ENCODE measurements around the gene NR0B2.
"Not testable (repeated sequence)": the region's sequence is repeated elsewhere in the genome, so short reads cannot be mapped to it uniquely, and the experiment has no call there.

The NR0B2 gene

GRCh38 chr1:26949266-26949925, 35.6 kb upstream of the NR0B2 start:
- H3K36me3 ChIP-seq (ENCODE audit: control insufficient read depth in 1 of 2, insufficient read depth in 2 of 2, low read length in 2 of 2) = peaks cover 53 to 56% of the 10 kb centered on the region in 2 experiments
- H2BK12ac ChIP-seq (ENCODE audit: low read length) = no peak overlapping the region
- no peaks in the 10 kb centered on the region for H3K4me1 ChIP-seq (ENCODE audit: control insufficient read depth in 1 of 2, insufficient read depth in 2 of 2, low read length in 2 of 2)
- H3K4ac ChIP-seq (ENCODE audit: low read depth, low read length) = no peak overlapping the region
- no peak overlapping the region for H3K4me2 ChIP-seq (ENCODE audit: low read length)
- no peak overlapping the region for H2BK5ac ChIP-seq (ENCODE audit: low read depth, low read length, poor library complexity)
- H3K18ac ChIP-seq (ENCODE audit: low read length) = no peak overlapping the region
- H4K8ac ChIP-seq (ENCODE audit: low read depth, low read length) = no peak overlapping the region
- no peak for DNase-seq
- H3K27ac ChIP-seq (ENCODE audit: low read depth, low read length) = no peak overlapping the region
- no peak overlapping the region for H4K91ac ChIP-seq (ENCODE audit: low read depth, low read length)
- no CpG with 5 or more reads among the region's 1 CpG for WGBS (ENCODE audit: extremely low coverage, insufficient coverage, insufficient read length)
- peaks cover 1% of the 10 kb centered on the region for H3K9me3 ChIP-seq (ENCODE audit: insufficient read depth, low read depth, low read length)
- H3K79me2 ChIP-seq (ENCODE audit: control insufficient read depth, insufficient read depth, low read length, poor library complexity) = no peaks in the 10 kb centered on the region
- no peak overlapping the region for H4K12ac ChIP-seq (ENCODE audit: low read depth, low read length)
- H3K4me3 ChIP-seq (ENCODE audit: low read depth, low read length) = no peak overlapping the region
- no peak overlapping the region for H2BK120ac ChIP-seq (ENCODE audit: insufficient read depth, low read length, poor library complexity)
- H3K79me1 ChIP-seq (ENCODE audit: low read length) = no peaks in the 10 kb centered on the region
- H3K14ac ChIP-seq (ENCODE audit: low read length) = no peak overlapping the region
- H2AFZ ChIP-seq (ENCODE audit: insufficient read depth, low read length, poor library complexity) = no peak overlapping the region
- H3K23ac ChIP-seq (ENCODE audit: low read length) = no peak overlapping the region
- H2AK5ac ChIP-seq (ENCODE audit: low read length) = no peak overlapping the region
- no peaks in the 10 kb centered on the region for H3K27me3 ChIP-seq (ENCODE audit: insufficient read depth, low read length)
- no peak overlapping the region for H3K9ac ChIP-seq (ENCODE audit: low read length)

- not testable (repeated sequence) for H2BK12ac ChIP-seq (ENCODE audit: low read length); H3K18ac ChIP-seq (ENCODE audit: low read length); H2BK120ac ChIP-seq (ENCODE audit: insufficient read depth, low read length, poor library complexity); H3K4me3 ChIP-seq (ENCODE audit: low read depth, low read length); H3K4ac ChIP-seq (ENCODE audit: low read depth, low read length); H3K9me3 ChIP-seq (ENCODE audit: insufficient read depth, low read depth, low read length); H4K8ac ChIP-seq (ENCODE audit: low read depth, low read length); H2AFZ ChIP-seq (ENCODE audit: insufficient read depth, low read length, poor library complexity); H3K79me2 ChIP-seq (ENCODE audit: control insufficient read depth, insufficient read depth, low read length, poor library complexity); H3K23ac ChIP-seq (ENCODE audit: low read length); H2AK5ac ChIP-seq (ENCODE audit: low read length); H3K27me3 ChIP-seq (ENCODE audit: insufficient read depth, low read length); H2BK5ac ChIP-seq (ENCODE audit: low read depth, low read length, poor library complexity); H4K12ac ChIP-seq (ENCODE audit: low read depth, low read length); H3K4me1 ChIP-seq (ENCODE audit: control insufficient read depth in 1 of 2, insufficient read depth in 2 of 2, low read length in 2 of 2); H3K79me1 ChIP-seq (ENCODE audit: low read length); H3K4me2 ChIP-seq (ENCODE audit: low read length); H3K14ac ChIP-seq (ENCODE audit: low read length); H3K9ac ChIP-seq (ENCODE audit: low read length); DNase-seq; H3K27ac ChIP-seq (ENCODE audit: low read depth, low read length); H4K91ac ChIP-seq (ENCODE audit: low read depth, low read length)
- no CpG with 5 or more reads among the region's 16 CpGs for WGBS (ENCODE audit: extremely low coverage, insufficient coverage, insufficient read length)
- peaks cover 59 to 62% of the 10 kb centered on the region in 2 experiments for H3K36me3 ChIP-seq (ENCODE audit: control insufficient read depth in 1 of 2, insufficient read depth in 2 of 2, low read length in 2 of 2)
Observed at GRCh38 chr1:26948725-26949057, 34.9 kb upstream of the NR0B2 start.

GRCh38 chr1:26946270-26946669, 32.5 kb upstream of the NR0B2 start:
- peaks cover 62 to 70% of the 10 kb centered on the region in 2 experiments for H3K36me3 ChIP-seq (ENCODE audit: control insufficient read depth in 1 of 2, insufficient read depth in 2 of 2, low read length in 2 of 2)
- no peak overlapping the region for H2BK12ac ChIP-seq (ENCODE audit: low read length)
- H3K27me3 ChIP-seq (ENCODE audit: insufficient read depth, low read length) = no peaks in the 10 kb centered on the region
- H2BK120ac ChIP-seq (ENCODE audit: insufficient read depth, low read length, poor library complexity) = no peak overlapping the region
- no peak overlapping the region for H2BK5ac ChIP-seq (ENCODE audit: low read depth, low read length, poor library complexity)
- H3K4me3 ChIP-seq (ENCODE audit: low read depth, low read length) = no peak overlapping the region
- H3K18ac ChIP-seq (ENCODE audit: low read length) = no peak overlapping the region
- H3K4me2 ChIP-seq (ENCODE audit: low read length) = no peak overlapping the region
- H3K9me3 ChIP-seq (ENCODE audit: insufficient read depth, low read depth, low read length) = peaks cover 1% of the 10 kb centered on the region
- H3K4ac ChIP-seq (ENCODE audit: low read depth, low read length) = no peak overlapping the region
- no peak overlapping the region for H4K91ac ChIP-seq (ENCODE audit: low read depth, low read length)
- no peak overlapping the region for H2AK5ac ChIP-seq (ENCODE audit: low read length)
- no peaks in the 10 kb centered on the region for H3K79me2 ChIP-seq (ENCODE audit: control insufficient read depth, insufficient read depth, low read length, poor library complexity)
- WGBS (ENCODE audit: extremely low coverage, insufficient coverage, insufficient read length) = no CpG with 5 or more reads among the region's 4 CpGs
- no peak overlapping the region for H4K12ac ChIP-seq (ENCODE audit: low read depth, low read length)
- H3K4me1 ChIP-seq (ENCODE audit: control insufficient read depth in 1 of 2, insufficient read depth in 2 of 2, low read length in 2 of 2) = no peaks in the 10 kb centered on the region
- no peak for DNase-seq
- no peak overlapping the region for H3K23ac ChIP-seq (ENCODE audit: low read length)
- H3K27ac ChIP-seq (ENCODE audit: low read depth, low read length) = no peak overlapping the region
- H2AFZ ChIP-seq (ENCODE audit: insufficient read depth, low read length, poor library complexity) = no peak overlapping the region
- no peak overlapping the region for H4K8ac ChIP-seq (ENCODE audit: low read depth, low read length)
- H3K79me1 ChIP-seq (ENCODE audit: low read length) = no peaks in the 10 kb centered on the region
- H3K14ac ChIP-seq (ENCODE audit: low read length) = no peak overlapping the region
- H3K9ac ChIP-seq (ENCODE audit: low read length) = no peak overlapping the region

GRCh38 chr1:26945728-26946127, 32.0 kb upstream of the NR0B2 start:
- no peak overlapping the region for H4K8ac ChIP-seq (ENCODE audit: low read depth, low read length)
- H3K23ac ChIP-seq (ENCODE audit: low read length) = no peak overlapping the region
- DNase-seq = no peak
- H3K4me1 ChIP-seq (ENCODE audit: control insufficient read depth in 1 of 2, insufficient read depth in 2 of 2, low read length in 2 of 2) = no peaks in the 10 kb centered on the region
- H3K4me3 ChIP-seq (ENCODE audit: low read depth, low read length) = no peak overlapping the region
- no peak overlapping the region for H4K12ac ChIP-seq (ENCODE audit: low read depth, low read length)
- H3K14ac ChIP-seq (ENCODE audit: low read length) = no peak overlapping the region
- H3K27ac ChIP-seq (ENCODE audit: low read depth, low read length) = no peak overlapping the region
- H2AK5ac ChIP-seq (ENCODE audit: low read length) = no peak overlapping the region
- H3K36me3 ChIP-seq (ENCODE audit: control insufficient read depth in 1 of 2, insufficient read depth in 2 of 2, low read length in 2 of 2) = peaks cover 60 to 68% of the 10 kb centered on the region in 2 experiments
- H3K9ac ChIP-seq (ENCODE audit: low read length) = no peak overlapping the region
- no peak overlapping the region for H2BK12ac ChIP-seq (ENCODE audit: low read length)
- H2BK120ac ChIP-seq (ENCODE audit: insufficient read depth, low read length, poor library complexity) = no peak overlapping the region
- H3K79me2 ChIP-seq (ENCODE audit: control insufficient read depth, insufficient read depth, low read length, poor library complexity) = no peaks in the 10 kb centered on the region
- H3K4me2 ChIP-seq (ENCODE audit: low read length) = no peak overlapping the region
- H2AFZ ChIP-seq (ENCODE audit: insufficient read depth, low read length, poor library complexity) = no peak overlapping the region
- H3K9me3 ChIP-seq (ENCODE audit: insufficient read depth, low read depth, low read length) = peaks cover 1% of the 10 kb centered on the region
- H4K91ac ChIP-seq (ENCODE audit: low read depth, low read length) = no peak overlapping the region
- H2BK5ac ChIP-seq (ENCODE audit: low read depth, low read length, poor library complexity) = no peak overlapping the region
- no CpG with 5 or more reads among the region's 8 CpGs for WGBS (ENCODE audit: extremely low coverage, insufficient coverage, insufficient read length)
- no peak overlapping the region for H3K18ac ChIP-seq (ENCODE audit: low read length)
- no peak overlapping the region for H3K4ac ChIP-seq (ENCODE audit: low read depth, low read length)
- no peaks in the 10 kb centered on the region for H3K27me3 ChIP-seq (ENCODE audit: insufficient read depth, low read length)
- H3K79me1 ChIP-seq (ENCODE audit: low read length) = no peaks in the 10 kb centered on the region
